COLO668 (cell line): ENCODE measurements around the gene LHFPL6.

Experiments
- DNase-seq: peaks from one replicate; lab custom pipeline; 2025; ENCODE audit not compliant: unreplicated experiment; lab: John Stamatoyannopoulos, UW

LHFPL6 gene

DNA sequence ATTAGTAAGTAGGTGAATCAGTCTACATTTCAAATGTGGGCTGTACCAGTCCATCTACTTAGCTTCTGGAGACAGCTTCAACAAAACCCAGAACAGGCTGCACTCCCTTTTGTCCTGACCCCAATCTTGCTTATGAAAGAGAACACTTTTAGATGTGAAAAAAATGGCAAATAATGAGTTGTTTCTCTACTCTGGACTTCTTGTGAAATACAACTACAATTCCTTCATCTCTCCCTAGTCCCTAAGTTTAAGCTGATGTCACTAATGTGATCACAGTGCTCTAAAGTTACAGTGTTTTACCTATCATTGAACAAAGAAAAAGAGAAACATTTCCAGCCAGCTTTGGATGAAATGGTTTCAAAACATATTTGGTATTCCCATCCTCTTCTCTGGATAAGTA lies 183.9 kb downstream of the LHFPL6 start:
- no peak for DNase-seq

DNA sequence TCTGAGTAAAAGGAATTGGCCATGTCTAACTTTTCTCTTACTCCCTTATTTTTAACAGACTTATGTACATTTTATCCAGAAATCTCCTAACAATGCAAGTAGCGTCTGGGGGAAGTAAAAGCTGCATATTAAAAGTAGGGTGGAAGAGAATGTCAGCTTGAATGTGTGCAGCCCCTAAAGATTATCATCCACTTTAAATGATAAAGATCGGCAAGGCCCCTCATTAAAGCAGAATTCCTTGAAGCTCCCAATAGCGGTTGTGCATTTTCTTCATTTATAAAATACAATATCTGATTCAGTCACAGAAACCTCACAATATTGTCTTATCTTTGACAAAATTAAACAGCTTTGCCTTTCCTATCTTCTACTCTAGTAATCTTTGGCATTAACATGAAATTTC lies 184.6 kb downstream of the LHFPL6 start:
- DNase-seq: no peak

DNA sequence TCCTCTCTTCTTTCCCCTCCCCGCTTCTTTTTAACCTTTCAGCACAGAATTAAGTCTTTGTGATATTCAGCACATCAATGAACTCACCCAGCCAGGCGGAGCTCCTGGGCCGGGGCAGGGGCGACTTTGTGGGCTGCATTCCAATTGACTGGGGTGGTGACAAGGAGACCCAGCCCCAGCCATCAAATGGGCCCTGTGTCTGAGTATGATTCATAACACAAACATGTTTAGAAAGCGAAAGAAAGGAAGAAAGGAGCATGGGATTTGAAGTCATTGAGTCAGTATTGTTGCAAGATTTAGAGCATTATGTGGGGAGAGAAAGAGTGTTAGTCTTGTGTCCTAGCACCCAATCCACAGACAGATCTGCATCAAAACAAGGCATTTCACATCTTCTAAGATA lies 185.3 kb downstream of the LHFPL6 start:
- DNase-seq: no peak

DNA sequence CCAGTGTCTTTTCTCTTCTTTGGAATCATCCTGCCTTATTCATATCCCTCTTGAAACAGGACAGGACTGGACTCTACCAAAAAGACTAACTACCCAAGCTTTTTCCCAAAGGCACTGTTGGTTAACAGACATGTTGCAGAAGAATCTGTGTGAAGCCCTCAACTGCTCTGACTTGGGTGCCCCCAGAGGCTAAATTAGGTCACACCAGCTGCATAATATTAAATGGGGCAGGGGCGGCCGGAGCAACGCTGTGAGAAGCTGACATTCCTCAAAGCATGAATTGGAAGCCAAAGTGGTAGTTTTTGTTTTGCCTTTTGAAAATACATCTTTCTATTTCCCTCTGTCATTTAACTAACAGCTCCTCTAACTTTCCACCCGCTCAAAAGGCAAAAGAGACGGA lies 185.9 kb downstream of the LHFPL6 start:
- DNase-seq: no peak

DNA sequence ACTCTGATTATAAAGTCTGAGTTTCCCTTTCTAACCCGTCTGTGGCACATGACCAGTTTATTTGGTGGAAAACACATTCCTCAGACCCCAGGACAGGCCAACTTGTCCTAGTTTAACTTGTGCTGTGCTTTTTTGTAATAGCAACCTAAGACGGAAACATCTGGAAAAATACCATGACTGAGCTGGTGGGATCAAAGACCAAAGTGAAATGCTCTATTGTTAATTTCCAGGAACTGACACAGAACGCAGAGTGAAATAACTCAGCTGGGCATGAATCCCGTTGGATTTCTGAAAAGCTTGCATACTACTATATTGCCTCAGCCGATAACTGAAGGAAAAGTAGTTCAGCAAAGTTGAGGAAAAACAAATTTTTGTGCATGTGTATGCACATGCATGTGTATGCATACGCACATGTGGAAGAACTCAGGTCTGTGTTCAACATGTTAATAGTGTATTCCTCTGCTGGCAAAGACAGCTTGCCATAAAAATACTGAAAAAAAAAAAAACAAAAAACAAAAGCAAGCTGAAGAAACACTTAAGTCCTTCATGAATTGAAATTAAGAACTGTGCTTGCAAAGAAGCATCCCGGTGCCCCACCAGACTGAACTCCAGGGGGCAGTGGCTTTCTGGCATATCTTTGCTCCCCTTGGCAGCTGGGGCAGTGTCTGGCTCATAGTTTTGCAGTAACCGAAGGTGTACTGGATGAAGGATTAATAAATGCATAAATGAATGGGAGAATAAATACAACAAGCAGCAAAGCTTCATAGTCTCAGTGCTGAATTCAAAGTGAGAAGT lies 187.8 kb downstream of the LHFPL6 start:
- DNase-seq: peak; percentile 60

DNA sequence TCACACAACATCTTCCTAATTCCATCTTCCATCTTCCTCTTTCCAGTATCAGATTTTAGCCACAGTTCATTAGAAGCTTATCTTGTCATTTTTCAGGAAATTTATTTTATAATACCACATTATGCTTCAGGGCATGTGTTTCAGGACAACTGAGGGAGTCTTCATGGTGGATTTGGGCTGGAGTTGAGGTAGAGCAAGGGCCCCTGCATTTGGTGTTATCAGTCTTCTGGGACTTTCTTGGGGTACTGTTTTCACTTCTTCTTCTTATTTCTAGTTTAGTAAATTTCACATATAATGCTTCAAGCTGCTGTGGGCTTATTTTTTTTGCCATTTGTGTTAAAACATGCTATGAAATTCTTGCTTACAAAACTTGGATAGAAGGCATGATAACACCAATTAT lies 188.7 kb downstream of the LHFPL6 start:
- no peak for DNase-seq

DNA sequence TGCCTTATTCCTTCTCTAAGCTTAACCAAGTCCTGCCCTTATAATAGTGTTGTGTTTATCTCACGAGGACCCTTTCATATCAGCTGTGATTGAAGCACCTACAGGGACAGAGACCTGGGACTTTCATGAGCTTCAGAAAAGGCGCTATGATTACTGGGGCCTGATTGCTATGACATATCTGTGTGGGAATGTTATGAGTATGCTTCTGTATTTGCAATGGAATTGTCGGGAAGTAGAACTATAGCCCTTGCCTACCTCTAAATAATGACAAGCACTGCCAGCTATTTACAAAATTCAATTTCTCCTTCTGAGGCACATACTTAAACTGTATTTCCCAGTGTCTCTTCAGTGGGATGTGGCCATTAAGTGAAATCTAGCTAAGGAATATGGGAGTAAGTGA lies 191.5 kb downstream of the LHFPL6 start:
- DNase-seq: no peak

DNA sequence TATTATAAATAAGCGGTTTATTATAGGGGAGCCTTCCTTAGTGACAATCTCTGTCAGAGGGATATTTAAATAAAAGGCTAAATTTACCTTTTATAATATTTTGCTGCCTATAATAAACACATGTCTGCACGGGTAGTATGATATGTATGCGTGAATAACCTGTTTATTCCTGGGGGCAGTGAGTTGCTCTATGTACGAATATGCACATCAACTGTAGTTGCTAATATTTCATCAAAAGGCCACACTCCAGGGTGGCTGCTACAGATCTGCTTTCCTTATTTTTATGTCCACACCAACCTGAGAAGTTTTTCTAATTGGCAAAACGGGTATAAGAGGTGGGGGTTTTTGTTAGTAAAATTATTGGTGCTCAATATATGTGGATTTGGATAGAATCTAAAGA lies 192.0 kb downstream of the LHFPL6 start:
- no peak for DNase-seq

DNA sequence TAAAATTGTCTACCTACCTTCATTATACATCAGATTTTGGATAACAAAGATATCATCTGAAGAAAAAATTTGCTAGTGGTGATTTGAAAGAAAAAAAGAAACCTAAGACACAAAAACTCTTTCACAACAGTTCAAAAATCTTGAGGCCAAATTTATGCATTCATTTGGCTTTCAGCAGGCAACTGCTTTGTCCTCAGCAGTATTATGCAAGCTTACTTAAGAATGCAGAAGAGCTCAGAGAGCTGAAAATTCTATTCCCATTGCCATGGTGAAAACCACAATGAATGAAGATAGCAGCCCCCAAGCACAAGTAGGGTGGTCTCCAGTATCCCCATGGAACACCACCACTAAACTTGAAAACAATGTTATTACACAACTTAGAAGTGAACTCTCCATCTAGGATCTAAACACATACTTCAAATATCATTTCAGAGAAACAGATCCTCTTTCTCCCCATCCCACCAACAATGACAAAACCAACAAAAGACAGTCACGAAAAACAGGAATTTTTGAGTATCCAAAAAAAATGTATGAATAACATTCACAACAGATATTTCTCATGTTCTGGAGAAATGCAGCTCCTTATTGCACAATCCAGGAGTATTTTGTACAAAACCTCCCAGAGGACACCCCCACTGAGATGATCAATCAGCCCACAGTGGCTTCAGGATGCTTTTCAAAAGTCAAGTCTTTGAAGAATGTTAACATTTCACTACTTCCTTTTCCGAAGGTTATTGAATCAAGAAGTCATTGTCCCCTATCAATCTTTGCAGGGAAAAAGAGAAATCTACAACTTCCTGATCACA lies 192.7 kb downstream of the LHFPL6 start:
- DNase-seq: no peak

DNA sequence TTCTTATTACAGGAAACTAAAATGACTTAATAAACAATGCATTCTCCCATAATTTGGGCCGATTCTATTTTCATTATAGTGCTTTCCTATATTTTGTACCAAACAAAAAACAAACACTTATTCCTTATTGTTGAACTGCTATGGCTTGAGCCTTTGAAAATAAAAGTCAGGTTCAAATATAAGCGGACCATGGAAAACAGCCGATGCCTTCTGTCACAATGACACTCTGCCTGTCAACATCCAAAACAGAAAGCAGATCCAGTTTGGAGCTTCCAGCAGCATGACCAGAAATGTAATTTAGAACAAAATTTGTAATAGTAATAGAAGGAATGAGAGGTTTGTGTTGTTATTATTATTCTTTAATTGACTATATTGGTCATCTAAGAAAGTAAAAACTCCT lies 194.5 kb downstream of the LHFPL6 start:
- DNase-seq: no peak

DNA sequence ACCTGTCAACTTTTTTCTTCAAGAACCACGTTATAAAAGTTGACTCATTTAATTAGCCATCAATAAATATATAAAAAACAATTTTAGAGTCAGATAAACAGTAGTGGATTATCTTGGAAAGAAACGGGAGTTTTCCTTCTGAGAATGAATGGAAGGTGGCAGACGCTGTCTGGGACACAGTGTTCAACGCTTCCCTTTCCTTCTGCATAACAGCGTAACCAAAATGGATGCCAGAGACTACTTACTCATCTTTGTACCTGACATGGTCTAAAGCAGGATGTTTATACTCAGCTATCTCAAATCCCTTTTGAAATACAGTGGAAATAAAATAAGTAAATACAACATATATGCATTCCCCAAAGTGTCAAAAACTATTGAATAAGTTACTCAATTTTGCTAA lies 195.2 kb downstream of the LHFPL6 start:
- no peak for DNase-seq

DNA sequence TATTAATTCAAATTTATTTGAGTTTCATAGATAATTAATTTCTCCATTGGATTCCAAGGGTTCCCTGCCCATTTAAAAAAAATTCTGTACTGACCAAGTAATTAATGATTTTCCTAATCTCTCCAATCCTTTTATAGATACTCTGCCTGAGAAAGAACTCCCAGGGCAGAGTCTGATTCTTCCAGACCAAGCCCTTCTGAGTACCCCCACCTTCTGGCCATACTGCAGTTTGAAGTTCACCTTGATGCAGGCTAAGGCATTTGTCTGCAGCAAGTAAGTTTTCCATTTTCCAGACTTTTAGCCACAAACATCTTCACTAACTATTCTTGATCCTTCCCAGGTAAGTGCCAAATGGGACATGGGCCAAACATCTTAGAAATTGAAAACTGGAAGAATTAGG lies 195.9 kb downstream of the LHFPL6 start:
- DNase-seq: no peak

DNA sequence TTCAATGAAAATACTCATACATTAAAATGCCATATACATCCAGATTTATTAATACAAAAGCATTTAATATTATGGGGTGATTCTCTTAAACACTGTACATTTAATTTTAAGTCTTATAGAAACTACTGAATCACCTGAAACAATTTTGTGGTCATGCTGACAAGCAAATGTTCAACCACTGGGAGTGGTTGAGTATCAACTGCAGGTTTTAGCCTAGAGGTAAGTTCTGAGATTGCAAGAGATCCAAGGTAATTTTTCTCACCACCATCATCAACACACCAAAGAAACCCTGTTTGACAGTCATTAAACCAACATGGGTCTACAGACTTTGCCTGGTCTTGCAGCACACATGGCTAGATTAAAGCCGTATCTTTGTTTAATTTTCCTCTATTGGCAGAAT lies 196.3 kb downstream of the LHFPL6 start:
- no peak for DNase-seq

DNA sequence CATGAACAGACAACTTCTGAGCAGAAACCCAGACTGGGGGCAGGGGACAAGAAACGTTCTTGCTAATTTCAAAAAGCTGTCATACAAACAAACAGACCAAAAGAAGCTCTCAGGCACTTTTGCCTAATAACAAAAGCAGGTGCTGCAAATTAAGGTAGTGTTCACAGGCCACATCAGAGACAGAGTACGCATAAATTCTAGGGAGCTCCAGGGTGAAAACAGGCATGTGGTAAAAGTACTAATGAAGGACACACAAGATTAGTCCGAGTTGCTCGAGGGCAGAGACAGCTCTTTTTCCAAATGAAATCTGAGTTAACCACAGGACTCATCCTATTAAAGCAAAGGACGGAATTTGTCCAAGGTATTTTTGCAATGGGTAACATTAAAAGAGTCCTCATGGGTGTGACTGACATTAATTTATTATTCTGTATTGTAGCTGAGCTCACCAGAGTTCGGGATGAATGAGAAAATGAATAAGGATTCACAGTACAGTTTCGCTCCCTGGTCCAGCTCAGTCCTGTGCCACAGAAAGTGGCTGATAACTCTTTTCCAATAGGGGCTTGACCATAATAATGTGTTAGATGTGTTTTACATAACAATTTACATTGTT lies 197.3 kb downstream of the LHFPL6 start:
- DNase-seq: no peak

DNA sequence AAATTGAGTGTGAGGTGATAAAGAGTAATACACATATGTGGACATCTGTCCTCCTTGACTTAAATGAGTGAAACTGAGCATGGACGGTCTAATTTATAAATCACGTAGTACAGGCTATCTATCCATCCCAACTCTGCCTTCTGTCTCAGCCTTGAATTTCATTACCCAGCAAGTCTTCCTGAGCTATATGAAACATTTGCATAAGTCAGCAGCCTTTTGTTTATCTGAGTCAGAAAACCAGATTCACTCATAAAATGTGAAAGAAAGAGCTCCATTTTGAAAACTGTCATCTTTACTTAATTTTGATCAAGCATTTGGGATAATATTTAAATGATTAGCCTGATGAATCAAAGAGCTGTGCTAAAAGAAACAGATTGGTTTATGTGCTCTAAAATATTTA lies 197.9 kb downstream of the LHFPL6 start:
- DNase-seq: no peak

DNA sequence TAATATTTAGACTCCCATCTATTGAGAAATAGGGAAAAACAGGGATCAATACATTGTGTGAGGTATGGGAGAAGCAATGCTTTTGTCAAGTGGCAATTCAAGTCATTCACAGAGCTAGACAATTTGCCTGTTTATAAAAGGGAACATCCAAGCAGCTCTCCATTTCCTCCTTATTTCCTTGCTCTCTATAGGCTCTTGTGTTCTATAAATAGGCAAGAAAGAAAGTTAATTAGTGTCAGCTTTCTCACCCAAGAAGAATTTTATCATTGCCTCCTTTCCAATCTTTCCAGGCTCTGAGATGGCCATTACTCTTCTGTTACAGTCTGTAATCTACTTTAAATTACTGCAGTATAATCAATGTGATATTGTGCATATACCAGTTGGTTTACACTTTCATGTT lies 199.9 kb downstream of the LHFPL6 start:
- DNase-seq: no peak

DNA sequence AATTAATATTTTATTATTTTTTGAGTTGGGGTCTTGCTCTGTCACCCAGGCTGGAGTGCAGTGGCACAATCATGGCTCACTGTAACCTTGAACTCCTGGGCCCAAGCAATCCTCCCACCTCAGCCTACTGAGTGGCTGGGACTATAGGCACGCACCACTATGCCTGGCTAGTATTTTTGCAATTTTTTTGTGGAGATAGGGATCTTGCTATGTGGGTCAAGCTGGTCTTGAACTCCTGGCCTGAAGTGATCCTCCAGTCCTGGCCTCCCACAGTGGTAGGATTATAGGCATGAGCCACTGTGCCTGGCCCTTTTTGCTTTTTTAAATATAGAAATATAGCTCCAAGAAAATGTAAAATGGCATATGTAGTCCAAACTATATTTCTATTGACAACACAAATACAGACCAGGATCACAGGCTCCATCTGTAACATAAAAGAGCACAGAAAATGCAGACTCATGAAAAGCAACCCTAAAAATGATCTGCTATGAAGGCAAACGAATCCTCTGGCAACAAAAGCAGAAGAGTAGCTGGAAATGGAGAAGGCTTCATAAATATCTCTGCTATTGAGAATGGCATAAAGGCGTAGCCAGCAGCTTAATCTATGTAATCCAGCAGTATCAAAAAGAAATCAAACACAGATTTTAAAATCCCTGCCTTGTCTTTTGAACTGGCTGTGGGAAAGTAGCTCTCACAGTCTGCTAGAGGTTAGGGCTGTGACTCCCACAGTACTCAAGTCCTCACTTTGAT lies 200.6 kb downstream of the LHFPL6 start:
- DNase-seq: no peak

DNA sequence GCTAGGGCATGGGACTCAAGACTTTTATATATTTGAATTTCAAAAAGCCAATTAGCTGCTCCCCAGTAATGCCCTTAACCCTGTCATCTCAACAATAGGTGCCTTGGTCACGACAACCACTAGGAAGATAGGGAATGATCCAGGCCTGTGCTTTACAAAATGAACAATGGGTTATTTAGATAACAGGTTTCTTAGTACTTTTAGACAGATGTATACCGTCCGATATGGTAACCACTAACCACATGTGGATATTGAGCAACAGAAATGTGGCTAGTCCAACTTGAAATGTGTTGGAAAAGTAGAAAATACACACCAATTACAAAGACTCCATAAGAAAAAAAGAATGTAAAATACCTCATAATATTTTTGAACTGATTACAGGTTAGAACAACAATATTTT lies 201.2 kb downstream of the LHFPL6 start:
- no peak for DNase-seq

DNA sequence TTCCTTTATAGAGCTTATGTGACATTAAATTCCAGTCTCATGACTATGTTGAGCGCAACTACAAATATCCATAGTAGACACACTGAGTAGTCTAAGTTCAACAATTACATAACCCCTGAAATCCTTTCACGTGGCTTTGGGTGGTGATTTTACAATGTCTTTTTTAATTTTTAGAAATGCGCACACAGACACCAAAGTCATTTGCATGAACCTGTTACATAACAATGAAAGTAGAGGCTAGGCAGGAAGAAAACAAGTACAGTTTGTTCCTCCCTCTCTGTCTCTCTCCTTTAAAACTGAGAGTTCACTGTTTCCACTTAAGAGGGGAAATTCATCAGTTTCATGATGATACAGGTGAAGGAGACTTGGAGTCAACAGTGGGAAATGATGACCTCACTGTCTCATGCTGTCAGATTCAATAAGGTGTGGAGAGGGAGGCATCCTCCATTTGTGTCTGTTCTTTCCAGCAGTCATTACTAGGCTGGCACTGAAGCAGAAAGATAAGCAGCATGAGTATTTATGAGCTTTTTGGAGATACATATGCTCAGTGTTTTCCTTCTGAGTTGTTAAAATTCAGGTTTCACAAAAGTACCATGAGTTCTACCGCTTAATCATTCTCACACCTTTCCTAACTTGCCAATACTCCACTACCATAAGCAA lies 201.8 kb downstream of the LHFPL6 start:
- no peak for DNase-seq

DNA sequence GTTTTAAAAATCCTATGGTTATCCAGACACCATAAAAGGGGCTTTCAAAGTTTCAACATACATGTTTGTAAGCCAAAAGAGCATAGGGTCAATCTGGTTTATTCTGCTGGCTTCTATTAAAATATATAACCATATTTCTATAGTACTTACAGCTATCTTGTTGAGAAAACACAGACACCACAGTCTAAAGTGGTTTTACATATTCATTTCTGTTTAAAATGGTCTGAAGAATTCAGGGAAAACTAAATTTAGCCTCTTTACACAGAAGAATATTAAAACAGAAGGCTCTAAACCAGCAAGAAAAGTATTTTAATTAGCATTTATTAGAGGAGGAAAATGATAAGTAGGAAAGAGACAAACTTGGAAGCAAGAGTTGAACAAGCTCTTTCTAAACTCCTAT lies 203.9 kb downstream of the LHFPL6 start:
- DNase-seq: no peak

DNA sequence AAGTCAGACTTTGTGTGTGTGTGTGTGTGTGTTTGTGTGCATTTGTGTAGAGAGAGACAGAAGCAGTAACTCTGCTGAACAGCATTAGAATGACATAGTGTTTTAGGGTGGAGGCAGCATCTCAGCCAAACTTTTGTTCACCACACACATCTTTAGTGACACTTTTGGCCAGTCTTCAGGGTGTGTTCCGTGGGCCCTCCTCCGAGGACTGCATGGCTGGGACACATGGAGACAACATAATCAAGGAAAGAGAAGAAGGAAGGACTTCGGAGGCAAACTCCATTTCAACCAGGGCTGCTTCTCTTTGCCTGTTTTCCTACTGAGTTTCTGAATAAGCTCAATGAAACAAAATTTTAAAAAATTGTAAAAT lies 205.1 kb downstream of the LHFPL6 start:
- no peak for DNase-seq
